ENCODE measurements around the gene PADI3. TPM values are rescaled to one million over a fixed set of nuclear protein-coding genes. Genes with fewer than 3 reads are reported as not detected.

The PADI3 gene
- total and polyA plus RNA-seq, 11 donors = not detected

DNA sequence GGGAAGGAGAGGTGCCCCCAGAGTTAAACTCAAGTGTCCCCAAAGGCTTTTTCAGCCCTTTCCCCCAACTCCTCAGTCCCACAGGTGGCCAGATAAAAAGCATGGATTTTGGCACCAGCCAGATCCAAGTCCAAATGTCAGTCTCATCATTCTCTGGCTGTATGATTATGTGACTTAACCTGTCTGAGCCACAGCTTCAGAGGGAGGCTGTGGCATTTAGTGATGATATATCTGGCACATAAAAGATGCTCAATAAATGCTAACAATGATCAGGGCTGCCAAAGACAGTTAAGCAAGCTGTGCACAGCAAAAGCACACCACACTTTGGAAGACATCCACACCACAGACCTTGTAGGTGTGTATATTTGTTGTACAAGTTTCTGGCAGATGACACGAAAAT lies 5.6 kb upstream of the PADI3 start:
- no peak for DNase-seq
- Histone ChIP-seq H3K9me3 (no peaks in the 10 kb centered on the region), H3K36me3 (no peaks in the 10 kb centered on the region), H3K27me3 (peaks cover 0 to 40% (median 10%) of the 10 kb centered on the region in 9 donors), H3K4me1 (no peaks in the 10 kb centered on the region), H3K4me3 (no peak overlapping the region), H3K27ac (no peak overlapping the region)
- 71 to 94% (median 81%) methylated on average over 1 of the region's 1 CpG for WGBS, 4 donors
- no peak for ATAC-seq
- TF ChIP-seq, protein P1, sequence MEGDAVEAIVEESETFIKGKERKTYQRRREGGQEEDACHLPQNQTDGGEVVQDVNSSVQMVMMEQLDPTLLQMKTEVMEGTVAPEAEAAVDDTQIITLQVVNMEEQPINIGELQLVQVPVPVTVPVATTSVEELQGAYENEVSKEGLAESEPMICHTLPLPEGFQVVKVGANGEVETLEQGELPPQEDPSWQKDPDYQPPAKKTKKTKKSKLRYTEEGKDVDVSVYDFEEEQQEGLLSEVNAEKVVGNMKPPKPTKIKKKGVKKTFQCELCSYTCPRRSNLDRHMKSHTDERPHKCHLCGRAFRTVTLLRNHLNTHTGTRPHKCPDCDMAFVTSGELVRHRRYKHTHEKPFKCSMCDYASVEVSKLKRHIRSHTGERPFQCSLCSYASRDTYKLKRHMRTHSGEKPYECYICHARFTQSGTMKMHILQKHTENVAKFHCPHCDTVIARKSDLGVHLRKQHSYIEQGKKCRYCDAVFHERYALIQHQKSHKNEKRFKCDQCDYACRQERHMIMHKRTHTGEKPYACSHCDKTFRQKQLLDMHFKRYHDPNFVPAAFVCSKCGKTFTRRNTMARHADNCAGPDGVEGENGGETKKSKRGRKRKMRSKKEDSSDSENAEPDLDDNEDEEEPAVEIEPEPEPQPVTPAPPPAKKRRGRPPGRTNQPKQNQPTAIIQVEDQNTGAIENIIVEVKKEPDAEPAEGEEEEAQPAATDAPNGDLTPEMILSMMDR (IDR thresholded peaks at IDR 0.05) = no peak
- no peak for TF ChIP-seq POLR2A (IDR thresholded peaks at IDR 0.05)
- intact Hi-C loops (cut with DNase I) = no loop called here

DNA sequence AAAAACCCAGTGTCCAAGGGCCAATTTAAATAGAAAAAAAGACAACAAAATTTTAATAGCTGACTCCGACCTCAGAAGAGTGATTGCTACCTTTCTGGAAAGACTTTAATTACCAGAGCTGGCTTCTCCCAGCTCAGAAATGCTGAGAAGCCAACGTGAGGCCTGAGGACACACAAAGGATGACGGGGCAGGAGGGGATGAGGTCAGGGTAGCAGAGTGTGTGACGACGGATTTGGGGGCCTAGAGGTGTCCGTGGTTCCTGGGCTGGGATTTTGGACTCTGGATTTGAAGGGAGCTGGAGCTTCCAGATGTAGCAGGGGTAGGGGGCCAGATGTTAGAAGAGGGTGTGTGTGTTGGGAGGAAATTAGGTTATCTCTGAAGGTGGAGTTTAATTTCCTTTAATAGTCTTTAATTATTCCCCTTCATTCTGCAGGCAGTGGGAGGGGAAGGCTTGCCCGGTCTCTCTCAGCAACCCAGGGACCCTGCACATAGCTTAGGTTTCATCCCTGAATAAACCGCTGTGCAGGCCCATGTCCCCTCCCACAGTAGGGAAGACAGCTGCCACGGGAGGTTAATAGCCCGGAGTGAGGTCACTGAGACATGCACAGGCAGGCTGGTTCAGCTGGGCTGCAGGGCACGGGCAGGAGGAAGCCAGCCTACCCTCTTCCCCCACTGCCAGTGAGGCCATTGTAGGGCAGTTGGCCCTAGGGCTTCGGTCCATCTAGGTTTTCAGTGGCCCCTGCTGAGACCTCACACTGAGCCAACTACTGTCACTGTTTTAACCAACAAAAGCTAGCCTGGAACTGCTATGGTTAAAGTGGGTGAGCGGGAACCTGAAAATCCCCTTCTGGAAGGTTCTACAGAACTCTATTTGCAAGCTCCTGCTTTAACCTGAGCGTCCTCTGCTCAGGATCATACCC lies 3.8 kb upstream of the PADI3 start:
- no peak overlapping the region for H3K27ac ChIP-seq
- peaks cover 0 to 40% (median 9%) of the 10 kb centered on the region in 9 donors for H3K27me3 ChIP-seq
- no peak overlapping the region for H3K4me3 ChIP-seq
- H3K36me3 ChIP-seq = no peaks in the 10 kb centered on the region
- WGBS, 4 donors = 60 to 71% (median 65%) methylated on average over 13 to 14 of the region's 14 CpGs
- no peaks in the 10 kb centered on the region for H3K9me3 ChIP-seq
- ATAC-seq (no peak), DNase-seq (no peak)
- TF ChIP-seq, protein P1 (IDR thresholded peaks at IDR 0.05) = no peak
- no peak for TF ChIP-seq POLR2A (IDR thresholded peaks at IDR 0.05)
- H3K4me1 ChIP-seq = no peaks in the 10 kb centered on the region
- intact Hi-C loops (cut with DNase I) = no loop called here

DNA sequence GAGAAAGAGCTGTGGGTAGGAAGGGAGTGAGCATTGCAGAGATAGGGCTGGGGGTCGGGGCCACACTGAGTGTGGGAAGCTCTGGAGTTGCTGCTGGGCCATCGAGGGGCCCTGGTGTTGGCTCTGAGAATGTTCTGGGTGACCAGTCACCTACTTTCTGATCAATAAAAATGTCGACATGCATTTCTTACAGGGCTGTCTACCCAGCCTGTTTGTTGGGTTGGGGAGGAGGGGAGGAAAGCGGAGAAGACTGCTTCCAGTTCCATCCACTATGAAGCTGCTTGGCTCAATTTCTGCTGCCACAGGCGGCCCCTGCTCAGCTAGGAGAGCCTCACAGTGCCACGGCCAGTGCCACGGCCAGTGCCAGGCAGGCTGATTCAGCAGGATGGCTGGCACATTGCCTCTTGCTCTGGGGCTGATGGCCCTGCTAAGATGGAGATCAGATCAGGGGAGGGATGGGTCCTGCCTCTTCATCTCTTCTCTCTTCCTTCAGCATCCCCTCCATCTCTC lies 3.0 kb upstream of the PADI3 start:
- Histone ChIP-seq H3K27me3 (peaks cover 0 to 36% (median 10%) of the 10 kb centered on the region in 9 donors), H3K36me3 (no peaks in the 10 kb centered on the region), H3K27ac (no peak overlapping the region), H3K4me3 (no peak overlapping the region), H3K9me3 (no peaks in the 10 kb centered on the region), H3K4me1 (no peaks in the 10 kb centered on the region)
- no peak for TF ChIP-seq POLR2A (IDR thresholded peaks at IDR 0.05)
- TF ChIP-seq, protein P1 (IDR thresholded peaks at IDR 0.05) = no peak
- no peak for DNase-seq
- intact Hi-C loops (cut with DNase I) = no loop called here
- ATAC-seq = no peak
- 68 to 78% (median 73%) methylated on average over 5 to 7 of the region's 7 CpGs for WGBS, 4 donors

DNA sequence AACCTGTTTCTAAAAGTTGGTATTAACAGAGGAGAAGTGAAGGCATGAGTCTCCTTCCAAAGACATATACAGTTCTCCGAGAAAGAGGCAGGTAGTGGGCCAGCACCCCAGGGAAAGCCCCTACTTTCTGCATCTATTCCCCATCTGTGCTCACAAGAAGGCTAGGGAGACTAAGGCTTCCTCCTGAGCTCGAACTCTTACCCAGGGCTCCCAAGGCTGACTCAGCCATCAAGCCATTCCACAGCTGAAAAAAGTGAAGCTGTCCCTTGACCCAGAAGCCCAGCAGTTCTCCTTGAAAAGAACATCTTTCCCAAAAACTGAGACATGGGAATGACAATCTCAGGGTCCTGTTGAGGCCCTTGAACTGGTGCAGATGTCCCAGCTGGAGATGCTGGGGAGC lies 1.9 kb upstream of the PADI3 start:
- DNase-seq = no peak
- no peaks in the 10 kb centered on the region for H3K9me3 ChIP-seq
- H3K27me3 ChIP-seq = peaks cover 0 to 42% (median 15%) of the 10 kb centered on the region in 9 donors
- H3K4me1 ChIP-seq = no peaks in the 10 kb centered on the region
- no peak overlapping the region for H3K27ac ChIP-seq
- H3K36me3 ChIP-seq = no peaks in the 10 kb centered on the region
- 74 to 86% (median 77%) methylated on average over 2 of the region's 2 CpGs for WGBS, 4 donors
- intact Hi-C loops (cut with DNase I) = no loop called here
- ATAC-seq = no peak
- H3K4me3 ChIP-seq = no peak overlapping the region
- TF ChIP-seq, protein P1 (IDR thresholded peaks at IDR 0.05) = no peak
- no peak for TF ChIP-seq POLR2A (IDR thresholded peaks at IDR 0.05)

Data from heart left ventricle (tissue), 16 donors.